SHP77 (cell line): ENCODE data around the gene IFIT5.
"Not testable (repeated sequence)": the region's sequence is repeated elsewhere in the genome, so short reads cannot be mapped to it uniquely, and the experiment has no call there.

Experiments
- DNase-seq, 2 experiments: peaks; one replicate each; lab custom pipeline; 2025; lab: John Stamatoyannopoulos, UW

The IFIT5 gene

DNA sequence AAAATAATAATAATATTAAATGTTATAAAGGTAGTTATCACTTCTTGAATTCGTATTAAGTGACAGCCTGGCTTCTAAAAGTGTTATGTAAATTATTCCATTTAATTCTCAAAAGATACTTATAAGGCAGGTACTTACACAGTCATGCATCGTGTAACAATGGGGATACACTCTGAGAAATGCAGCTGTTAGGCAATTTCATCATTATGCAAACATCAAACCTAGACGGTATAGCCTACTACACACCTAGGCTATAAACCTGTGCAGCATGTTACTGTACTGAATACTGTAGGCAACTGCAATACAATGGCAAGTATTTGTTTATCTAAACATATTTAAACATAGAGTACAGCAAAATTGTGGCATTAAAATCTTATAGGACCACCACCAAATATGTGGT, 20.5 kb upstream of the IFIT5 start:
- DNase-seq: no peak

DNA sequence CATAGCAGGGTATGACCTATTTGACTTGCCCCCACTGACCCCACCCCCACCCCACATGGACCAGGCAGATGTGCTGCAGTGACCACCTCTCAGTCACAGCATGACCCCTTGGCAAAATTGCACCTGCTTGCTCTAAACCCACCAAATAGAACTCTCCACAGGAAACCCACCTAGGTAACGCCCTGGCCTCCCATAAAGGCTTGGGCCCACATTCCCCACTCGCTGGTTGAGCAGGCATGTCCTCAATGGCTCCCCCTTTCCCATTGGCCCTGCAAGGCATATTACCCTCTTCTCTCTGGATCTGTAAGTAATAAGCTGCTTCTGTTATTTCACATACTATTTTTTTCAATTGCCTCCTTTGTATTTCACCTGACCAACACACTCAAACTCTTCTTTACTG, 19.2 kb upstream of the IFIT5 start:
- DNase-seq: no peak

DNA sequence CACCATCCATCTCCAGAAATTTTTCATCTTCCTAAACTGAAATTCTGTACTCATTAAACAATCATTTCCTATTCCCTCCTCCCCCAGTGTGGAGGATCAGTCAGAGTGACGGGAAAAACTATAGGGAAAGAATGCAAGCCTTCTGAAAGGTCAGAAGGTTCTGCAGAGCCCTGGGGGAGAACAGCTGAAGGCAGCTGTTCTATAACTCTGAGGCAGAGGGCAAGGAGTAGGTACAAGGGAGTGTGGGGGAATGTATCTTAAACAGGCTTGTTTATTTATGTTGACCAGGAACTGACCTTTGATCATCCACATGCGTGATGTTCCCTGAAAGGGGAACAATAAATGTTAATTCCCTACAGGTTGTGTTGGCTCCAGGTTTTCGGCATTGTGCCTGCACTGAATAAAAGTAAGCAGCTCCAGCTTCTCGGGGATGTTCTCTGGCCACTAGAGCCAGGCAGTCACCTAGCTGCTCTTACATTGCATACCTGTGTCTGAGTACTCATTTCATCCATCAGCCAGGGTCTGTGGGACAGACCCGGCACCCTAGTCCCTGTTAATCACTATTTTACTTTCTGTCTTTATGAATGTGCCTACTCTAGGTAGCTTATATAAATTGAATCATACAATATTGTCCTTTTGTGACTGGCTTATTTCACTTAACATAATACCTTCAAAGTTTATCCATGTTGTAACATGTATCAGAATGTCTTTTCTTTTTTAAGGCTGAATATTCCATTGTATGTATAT, 16.2 kb upstream of the IFIT5 start:
- DNase-seq: no peak

DNA sequence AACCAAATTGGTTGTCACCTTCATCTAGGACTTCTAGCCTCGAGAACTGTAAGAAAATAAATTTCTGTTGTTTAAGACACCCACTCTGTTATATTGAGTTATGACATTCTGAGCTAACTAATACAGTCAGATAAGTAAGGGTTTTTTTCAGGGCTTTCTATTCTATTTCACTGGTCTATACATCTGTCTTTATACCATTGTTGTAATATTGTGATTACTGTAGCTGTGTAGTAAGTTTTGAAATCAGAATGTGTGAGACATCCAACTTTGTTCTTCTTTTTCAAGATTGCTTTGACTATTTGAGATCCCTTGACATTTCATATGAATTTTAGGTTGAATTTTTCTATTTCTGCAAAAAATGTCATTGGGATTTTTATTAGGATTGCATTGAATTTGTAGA, 14.4 kb upstream of the IFIT5 start:
- no peak for DNase-seq

DNA sequence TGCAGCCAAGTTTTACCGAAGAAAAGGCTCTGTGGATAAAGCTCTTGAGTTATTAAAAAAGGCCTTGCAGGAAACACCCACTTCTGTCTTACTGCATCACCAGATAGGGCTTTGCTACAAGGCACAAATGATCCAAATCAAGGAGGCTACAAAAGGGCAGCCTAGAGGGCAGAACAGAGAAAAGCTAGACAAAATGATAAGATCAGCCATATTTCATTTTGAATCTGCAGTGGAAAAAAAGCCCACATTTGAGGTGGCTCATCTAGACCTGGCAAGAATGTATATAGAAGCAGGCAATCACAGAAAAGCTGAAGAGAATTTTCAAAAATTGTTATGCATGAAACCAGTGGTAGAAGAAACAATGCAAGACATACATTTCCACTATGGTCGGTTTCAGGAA, 11.3 kb upstream of the IFIT5 start:
- no peak for DNase-seq

DNA sequence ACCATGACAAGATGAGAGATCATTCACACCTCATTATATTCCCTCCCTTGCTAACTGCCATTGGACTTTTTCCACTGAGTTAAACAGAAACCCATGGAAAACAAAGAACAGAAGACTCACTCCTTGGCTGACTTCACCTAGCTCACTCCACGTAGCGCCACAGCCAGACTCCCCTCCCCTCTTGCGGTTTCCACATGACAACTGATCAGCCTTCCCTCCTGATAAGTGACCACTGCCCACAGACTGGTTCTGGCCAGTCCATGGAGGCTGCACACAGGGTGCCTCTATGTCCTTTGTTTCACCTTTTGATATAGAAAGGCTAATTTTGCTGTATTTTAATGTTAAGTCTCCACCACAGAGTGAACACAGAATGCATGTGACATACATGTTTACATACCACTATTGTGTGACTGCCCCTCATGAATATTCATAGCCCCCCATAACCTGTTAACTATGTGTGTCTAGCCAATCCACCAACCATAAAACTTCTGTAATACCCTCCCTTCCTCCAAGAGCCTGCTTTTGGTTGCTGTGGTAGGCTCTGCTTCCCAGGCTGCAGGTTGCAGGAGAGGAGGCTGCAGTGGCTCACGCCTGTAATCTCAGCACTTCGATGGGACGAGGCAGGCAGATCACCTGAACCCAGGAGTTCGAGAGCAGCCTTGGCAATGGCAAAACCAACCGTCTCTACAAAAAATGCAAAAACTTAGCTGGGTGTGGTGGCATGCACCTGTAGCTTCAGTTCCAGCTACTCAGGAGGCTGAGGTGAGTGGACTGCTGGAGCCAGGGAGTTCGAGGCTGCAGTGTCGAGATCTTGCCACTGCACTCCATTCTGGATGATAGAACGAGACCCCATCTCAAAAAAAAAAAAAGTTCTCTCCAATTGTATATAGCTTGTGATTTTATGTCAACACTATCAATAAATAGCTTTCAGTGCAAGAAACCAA, 10.0 kb upstream of the IFIT5 start:
- no peak for DNase-seq

DNA sequence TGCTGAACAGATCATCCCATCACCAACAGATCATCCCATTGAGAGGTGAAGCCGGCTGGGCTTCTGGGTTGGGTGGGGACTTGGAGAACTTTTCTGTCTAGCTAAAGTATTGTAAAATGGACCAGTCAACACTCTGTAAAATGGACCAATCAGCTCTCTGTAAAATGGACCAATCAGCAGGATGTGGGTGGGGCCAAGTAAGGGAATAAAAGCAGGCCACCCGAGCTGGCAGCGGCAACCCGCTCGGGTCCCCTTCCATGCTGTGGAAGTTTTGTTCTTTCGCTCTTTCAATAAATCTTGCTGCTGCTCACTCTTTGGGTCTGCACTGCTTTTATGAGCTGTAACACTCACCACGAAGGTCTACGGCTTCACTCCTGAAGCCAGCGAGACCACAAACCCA, 8.2 kb upstream of the IFIT5 start:
- DNase-seq: not testable (repeated sequence)

DNA sequence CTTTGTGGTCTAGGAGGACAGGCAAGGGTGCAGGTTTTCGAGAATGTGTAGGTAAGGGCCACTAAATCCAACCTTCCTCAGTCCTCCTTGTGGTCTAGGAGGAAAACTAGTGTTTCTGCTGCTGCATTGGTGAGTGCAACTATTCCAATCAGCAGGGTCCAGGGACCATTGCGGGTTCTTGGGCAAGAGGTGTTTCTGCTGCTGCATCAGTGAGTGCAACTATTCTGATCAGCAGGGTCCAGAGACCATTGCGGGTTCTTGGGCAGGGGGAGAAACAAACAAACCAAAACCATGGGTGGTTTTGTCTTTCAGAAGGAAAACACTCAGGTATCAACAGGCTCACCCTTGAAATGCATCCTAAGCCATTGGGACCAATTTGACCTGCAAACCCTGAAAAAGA, 6.6 kb upstream of the IFIT5 start:
- not testable (repeated sequence) for DNase-seq

DNA sequence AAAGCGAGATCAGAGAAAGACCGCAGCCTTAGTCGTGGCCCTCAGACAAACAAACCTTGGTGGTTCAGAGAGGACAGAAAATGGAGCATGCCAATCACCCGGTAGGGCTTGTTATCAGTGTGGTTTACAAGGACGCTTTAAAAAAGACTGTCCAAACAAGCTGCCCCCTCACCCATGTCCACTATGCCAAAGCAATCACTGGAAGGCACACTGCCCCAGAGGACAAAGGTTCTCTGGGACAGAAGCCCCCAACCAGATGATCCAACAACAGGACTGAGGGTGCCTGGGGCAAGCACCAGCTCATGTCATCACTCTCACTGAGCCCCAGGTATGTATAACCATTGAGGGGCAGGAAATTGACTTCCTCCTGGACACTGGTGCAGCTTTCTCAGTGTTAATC, 5.1 kb upstream of the IFIT5 start:
- DNase-seq: not testable (repeated sequence)

DNA sequence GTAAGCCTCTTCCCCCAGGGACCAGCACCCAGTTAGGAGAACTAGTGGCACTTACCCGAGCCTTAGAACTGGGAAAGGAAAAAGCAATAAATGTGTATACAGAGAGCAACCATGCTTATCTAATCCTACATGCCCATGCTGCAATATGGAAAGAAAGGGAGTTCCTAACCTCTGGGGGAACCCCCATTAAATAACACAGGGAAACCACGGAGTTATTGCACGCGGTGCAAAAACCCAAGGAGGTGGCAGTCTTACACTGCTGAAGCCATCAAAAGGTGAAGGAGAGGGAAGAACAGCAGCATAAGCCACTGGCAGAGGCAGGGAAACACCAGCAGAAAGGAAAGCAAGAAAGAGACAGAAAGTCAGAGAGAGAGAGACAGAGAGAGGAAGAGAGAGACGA, 3.8 kb upstream of the IFIT5 start:
- DNase-seq: not testable (repeated sequence)

DNA sequence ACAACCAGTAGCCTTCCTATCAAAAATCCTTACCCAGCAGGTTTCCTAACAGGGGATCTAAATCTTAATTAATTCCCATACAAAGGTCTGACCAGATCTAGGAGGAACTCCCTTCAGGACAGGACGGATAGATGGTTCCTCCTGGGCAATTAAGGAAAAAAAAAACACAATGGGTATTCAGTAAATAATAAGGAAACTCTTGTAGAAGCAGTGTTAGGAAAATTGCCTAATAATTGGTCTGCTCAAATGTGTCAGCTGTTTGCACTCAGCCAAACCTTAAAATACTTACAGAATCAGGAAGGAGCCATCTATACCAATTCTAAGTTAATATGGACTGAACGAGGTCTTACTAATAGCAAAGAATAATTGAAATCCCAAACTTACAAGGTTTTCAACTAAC, 3.2 kb upstream of the IFIT5 start:
- DNase-seq: not testable (repeated sequence)

DNA sequence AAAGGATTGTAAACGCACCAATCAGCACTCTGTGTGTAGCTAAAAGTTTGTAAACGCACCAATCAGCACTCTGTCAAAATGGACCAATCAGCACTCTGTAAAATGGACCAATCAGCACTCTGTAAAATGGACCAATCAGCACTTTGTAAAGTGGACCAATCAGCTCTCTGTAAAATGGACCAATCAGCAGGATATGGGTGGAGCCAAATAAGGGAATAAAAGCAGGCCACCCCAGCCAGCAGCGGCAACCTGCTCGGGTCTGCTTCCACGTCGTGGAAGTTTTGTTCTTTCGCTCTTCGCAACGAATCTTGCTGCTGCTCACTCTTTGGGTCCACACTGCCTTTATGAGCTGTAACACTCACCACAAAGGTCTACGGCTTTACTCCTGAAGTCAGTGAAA, 2.1 kb upstream of the IFIT5 start:
- DNase-seq: not testable (repeated sequence)

DNA sequence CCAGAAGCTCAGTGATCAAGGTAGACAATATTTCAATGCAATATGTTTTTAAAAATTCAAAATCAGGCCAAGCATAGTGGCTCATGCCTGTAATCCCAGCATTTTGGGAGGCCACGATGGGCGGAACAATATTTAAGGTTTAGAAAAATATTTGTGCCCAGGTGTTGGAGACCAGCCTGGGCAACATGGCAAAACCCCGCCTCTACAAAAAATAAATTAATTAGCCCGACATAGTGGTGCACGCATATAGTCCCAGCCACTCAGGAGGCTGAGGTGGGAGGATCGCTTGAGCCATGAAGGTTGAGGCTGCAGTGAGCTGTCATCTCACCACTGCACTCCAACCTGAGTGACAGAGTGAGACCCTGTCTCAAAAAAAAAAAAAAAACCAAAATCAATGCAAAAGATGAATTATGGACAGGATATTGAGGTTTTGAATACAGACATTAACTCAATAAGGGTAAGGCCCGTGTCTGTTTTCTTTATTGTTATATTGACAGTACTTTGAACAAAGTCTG, 913 bp upstream of the IFIT5 start:
- no peak for DNase-seq

DNA sequence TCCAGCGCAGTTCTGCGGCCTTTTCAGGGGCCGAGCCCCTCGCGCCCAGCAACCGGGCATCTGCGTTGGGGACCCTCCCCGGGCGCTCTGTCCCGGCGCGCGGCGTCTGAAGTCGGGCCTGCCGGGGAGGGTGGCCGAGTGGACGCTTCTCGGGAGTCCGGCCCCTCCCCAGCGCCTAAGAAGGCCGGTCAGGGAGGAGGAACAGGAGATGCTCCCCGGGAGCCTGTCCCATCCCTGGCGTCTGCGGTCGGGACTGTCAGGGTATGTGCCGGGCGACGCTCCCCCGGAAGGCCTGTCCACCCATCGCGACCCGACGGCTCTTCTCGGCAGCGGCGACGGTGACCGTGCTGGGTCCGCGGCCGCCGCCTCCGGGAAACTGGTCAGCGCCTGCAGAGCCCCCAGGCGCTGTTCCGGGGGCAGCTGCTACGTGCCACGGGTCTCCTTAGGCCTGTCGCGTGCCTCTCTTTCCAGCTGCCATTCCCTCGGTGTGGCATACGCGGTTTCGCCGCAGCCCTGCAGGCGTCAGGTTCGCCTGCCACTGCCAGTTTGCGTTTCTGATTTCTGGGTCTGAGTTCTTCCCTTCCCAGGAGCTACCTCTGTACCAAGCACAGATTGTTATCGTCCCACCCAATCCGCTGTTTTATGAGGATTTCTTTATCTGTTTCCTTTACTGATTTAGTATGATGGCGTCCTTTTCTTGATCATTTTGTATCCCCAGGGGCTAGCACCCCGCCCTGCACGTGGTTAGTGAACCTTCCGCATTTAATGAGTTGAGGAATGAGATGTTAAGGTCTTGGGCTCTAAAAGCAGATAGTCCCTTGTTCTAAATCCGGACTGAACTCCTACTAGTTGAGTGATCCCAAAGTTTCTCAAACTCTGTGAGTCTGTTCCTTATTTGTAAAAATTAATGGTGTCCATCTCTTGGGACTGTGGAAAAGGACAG, 782 bp downstream of the IFIT5 start:
- no peak for DNase-seq

DNA sequence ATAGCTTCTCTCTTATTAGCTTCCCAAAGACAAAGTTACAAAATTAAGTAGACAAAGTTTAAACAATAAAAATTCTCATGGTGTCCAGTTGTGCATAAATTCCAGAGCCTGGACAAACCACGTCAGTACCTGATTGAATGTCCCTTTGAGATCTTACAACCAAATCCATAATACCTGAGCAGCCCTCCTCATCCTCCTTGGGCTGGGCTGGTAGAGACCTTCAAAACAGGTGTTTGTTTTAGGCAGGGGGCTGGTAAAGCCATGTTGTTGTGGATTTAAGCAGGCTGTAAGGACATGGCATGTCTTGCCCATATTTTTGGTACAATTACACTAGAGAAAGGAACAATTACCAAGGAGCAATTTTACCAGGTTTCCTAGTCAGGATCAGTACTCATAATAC, 2.1 kb downstream of the IFIT5 start:
- DNase-seq: no peak

DNA sequence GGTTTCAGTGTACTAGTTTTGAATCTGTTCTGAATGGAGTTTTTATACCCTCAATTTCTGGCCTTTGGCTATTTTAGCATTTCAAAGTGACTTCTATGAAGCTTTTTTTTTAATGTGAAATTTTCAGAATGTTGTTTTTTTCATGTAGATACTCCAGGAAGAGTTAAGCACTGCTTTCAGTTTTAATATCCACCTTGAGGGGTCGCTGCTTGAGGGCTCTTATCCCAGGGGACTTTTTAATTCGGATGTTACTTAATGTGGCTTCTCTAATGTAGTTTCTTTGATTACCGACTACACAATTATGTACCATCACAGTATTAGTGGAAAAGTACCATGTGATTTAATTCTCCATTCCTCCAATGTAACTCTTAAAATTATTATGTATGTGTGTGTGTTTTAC, 5.2 kb downstream of the IFIT5 start:
- no peak for DNase-seq

DNA sequence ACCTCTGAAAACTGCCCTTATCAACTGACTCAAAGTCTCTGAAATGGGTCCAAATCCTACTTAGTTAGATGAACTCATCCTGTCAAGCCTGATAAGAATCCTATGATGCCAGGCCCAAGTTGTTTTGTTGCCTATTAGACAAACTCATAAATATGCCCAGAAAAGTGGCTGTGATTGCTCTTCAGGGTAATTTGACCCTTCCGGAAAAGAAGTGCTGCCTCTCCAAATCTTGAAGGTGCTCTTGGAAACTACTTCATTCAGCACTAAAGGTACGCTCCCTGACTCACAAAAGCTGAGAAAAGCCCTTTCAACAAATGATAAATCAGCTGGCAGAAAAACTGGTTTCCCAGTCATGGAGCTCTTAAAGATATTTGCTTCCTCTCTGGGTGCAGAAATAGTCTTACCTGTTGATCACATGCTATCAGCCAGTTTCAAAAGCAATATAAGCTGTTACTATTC, 6.7 kb downstream of the IFIT5 start:
- no peak for DNase-seq

DNA sequence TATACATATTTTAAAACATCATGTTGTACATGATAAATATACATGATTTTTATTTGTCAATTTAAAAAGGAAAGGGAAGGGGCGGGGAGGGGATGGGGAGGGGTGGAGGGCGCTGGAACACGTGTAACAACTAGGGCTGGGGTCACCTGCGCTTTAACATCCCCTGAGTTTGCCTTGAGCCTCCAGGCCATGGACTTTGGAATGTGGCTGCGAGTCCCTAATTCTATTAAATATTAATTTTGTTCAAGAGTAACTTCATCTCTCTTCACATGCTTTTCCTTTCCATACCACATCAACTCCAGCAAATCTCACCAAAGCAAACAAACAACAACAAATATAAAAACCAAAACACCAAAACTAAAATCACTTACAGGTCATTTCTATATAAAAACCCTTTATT, 10.6 kb downstream of the IFIT5 start:
- no peak for DNase-seq

DNA sequence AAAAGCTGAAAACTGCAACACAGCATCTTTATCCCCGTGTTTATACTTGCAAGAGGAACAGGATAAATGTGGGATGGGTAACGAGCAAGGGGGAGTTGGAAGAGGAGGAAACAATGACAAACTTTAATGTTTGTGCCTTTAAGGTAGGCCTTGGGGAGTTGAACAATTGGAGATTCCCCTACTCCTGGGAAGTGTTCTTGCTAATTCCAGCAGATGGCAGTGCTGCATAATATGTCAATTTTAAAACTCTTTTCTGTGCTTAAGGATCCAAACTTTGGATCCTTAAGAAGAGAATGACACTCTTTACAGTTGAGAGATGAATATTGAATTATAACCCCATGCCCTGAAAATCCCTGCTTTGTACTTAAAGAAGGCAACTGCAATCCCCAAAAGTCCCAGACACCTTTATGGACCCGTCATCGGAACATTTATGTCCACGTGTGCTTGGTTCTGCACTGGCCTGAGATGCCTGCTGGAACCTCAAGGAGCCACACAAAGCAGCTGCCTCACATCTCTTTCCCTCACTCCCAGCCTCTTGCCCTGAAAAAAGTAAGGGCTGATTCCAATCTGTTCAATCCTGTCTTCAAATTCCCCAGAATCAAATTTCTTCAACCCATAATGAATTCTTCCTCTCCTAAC, 12.0 kb downstream of the IFIT5 start:
- DNase-seq: no peak

DNA sequence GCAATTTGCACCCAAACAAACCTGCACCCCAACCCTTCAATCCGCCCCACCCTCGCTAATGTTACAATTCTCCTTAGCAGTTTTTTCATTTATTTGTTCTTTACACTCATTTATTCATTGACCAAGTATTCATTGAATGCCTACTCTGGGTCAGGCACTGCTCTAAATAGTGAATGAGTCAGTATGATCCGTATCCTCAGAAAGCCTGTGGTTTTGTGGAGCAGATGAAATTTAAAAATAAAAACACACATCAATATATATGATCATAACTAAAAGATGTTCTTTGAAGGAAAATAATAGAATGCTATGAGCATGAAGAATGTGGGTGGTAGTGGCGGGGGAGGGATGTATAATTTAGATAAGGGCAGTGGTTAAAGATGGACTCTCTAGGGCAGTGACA, 13.3 kb downstream of the IFIT5 start:
- DNase-seq: no peak

DNA sequence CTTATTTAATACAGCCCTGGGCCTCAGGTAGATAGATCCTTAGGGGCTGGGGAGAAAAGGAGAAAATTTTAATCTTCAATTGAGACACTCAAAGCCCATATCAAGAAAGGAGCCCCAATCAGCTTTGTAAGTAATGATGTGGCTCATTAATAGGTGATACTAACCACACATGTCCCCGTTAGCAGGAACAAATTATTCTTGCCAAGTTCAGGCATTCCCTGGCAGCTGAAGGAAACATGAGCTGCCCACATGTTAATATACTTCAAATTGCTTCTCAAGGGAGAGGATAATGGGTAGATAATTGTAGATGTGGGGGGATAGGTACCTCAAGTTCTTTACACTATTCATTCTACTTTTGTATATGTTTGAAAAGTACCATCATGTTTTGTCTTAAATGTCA, 14.5 kb downstream of the IFIT5 start:
- no peak for DNase-seq
